ENCODE data around the gene PLA2G2C. TPM values are rescaled to one million over a fixed set of nuclear protein-coding genes. Genes with fewer than 3 reads are reported as not detected.

PLA2G2C gene
- total RNA-seq, 4 donors from 2014 or later = not detected

GRCh38 chr1:20215716-20216115 is 29.4 kb upstream of the PLA2G2C start:
- in situ Hi-C loops (cut with MboI; ENCODE audit: low sequenced_read_pairs in 4 of 4) (loop anchor here in 1 of 4 donors (5.0 kb wide), 1 partner anchor 277 kb away; no protein-coding TSS in a partner anchor), intact Hi-C loops (cut with DNase I; ENCODE audit: low total_unique reads) (loop anchor here (5.0 kb wide), 1 partner anchor 217 kb away; no protein-coding TSS in a partner anchor)
- Histone ChIP-seq H3K27me3 (no peaks in the 10 kb centered on the region), H3K36me3 (no peaks in the 10 kb centered on the region), H3K4me3 (no peak overlapping the region), H3K27ac (no peak overlapping the region), H3K9me3 (no peaks in the 10 kb centered on the region), H3K4me1 (peaks cover 0 to 8% of the 10 kb centered on the region in 2 donors)
- no peak for DNase-seq
- TF ChIP-seq CTCF (IDR thresholded peaks at IDR 0.05 in 4 of 5, conservative IDR thresholded peaks at IDR 0.05 in 1 of 5) = no peak
- no peak for ATAC-seq

- H3K4me1 ChIP-seq = peaks cover 0 to 8% of the 10 kb centered on the region in 2 donors
- H3K36me3 ChIP-seq = no peaks in the 10 kb centered on the region
- intact Hi-C loops (cut with DNase I; ENCODE audit: low total_unique reads) (loop anchor here (1.0 to 2.0 kb wide), 2 partner anchors 150 to 280 kb away; no protein-coding TSS in a partner anchor), in situ Hi-C loops (cut with MboI; ENCODE audit: low sequenced_read_pairs in 4 of 4) (loop anchor here in 3 of 4 donors (5.0 kb wide), 1 partner anchor 279 kb away; no protein-coding TSS in a partner anchor)
- DNase-seq (peak; percentile 22 to 23), ATAC-seq (peak; percentile 36 to 58)
- no peaks in the 10 kb centered on the region for H3K27me3 ChIP-seq
- TF ChIP-seq POLR2A (IDR thresholded peaks at IDR 0.05) (no peak), CTCF (IDR thresholded peaks at IDR 0.05 in 4 of 5, conservative IDR thresholded peaks at IDR 0.05 in 1 of 5) (peak; percentile 44 to 89 (median 62))
- H3K27ac ChIP-seq = no peak overlapping the region
- H3K9me3 ChIP-seq = no peaks in the 10 kb centered on the region
- H3K4me3 ChIP-seq = peak overlapping the region in 1 of 4 donors; percentile 39
Observed at GRCh38 chr1:20212685-20213331, 26.5 kb upstream of the PLA2G2C start.

DNA sequence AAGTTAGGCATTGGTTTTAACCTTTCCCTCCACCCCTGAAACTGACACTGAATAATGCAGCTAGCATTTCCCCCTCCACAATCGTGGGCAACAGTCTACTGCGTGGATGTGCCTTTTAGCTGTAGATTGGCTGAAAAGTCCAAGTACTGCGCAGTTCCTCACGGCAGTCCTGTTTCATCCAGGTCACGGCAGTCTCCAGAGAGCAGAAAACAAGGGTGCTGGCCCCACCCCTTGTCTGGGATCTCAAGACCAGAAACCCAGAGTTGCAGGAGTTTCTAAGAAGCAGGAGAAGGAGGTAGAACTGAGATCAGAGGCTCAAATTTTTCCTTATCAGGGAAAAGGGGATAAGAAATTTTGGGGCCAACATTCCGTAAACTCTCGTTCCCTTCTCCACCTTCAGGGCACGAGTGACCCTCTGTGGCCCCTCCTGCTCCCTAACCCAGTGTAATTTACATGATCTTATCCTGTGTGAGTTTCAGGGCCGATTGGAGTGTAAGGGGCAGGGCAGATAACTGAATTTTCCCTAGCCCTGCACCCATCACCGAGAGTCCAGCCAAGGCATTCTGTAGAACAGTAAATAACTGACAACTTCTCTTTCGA is 25.9 kb upstream of the PLA2G2C start:
- Histone ChIP-seq H3K4me1 (peaks cover 0 to 8% of the 10 kb centered on the region in 2 donors), H3K27me3 (no peaks in the 10 kb centered on the region), H3K4me3 (no peak overlapping the region), H3K27ac (no peak overlapping the region), H3K9me3 (no peaks in the 10 kb centered on the region), H3K36me3 (no peaks in the 10 kb centered on the region)
- in situ Hi-C loops (cut with MboI; ENCODE audit: low sequenced_read_pairs in 4 of 4) = loop anchor here in 3 of 4 donors (5.0 kb wide), 1 partner anchor 280 kb away; no protein-coding TSS in a partner anchor
- ATAC-seq (no peak), DNase-seq (no peak)
- no peak for TF ChIP-seq POLR2A (IDR thresholded peaks at IDR 0.05)
- no peak for TF ChIP-seq CTCF (IDR thresholded peaks at IDR 0.05 in 4 of 5, conservative IDR thresholded peaks at IDR 0.05 in 1 of 5)
- intact Hi-C loops (cut with DNase I; ENCODE audit: low total_unique reads) = loop anchor here (2.0 kb wide), 1 partner anchor 151 kb away; no protein-coding TSS in a partner anchor

- ATAC-seq = no peak
- DNase-seq = no peak
- no peak overlapping the region for H3K27ac ChIP-seq
- no peak overlapping the region for H3K4me3 ChIP-seq
- no peaks in the 10 kb centered on the region for H3K27me3 ChIP-seq
- H3K4me1 ChIP-seq = peaks cover 0 to 8% of the 10 kb centered on the region in 2 donors
- TF ChIP-seq CTCF (IDR thresholded peaks at IDR 0.05 in 4 of 5, conservative IDR thresholded peaks at IDR 0.05 in 1 of 5) (no peak), POLR2A (IDR thresholded peaks at IDR 0.05) (no peak)
- in situ Hi-C loops (cut with MboI; ENCODE audit: low sequenced_read_pairs in 4 of 4) = loop anchor here in 3 of 4 donors (5.0 kb wide), 1 partner anchor 281 kb away; no protein-coding TSS in a partner anchor
- H3K36me3 ChIP-seq = no peaks in the 10 kb centered on the region
- no peaks in the 10 kb centered on the region for H3K9me3 ChIP-seq
- intact Hi-C loops (cut with DNase I; ENCODE audit: low total_unique reads) = no loop called here
Observed at GRCh38 chr1:20211511-20211931, 25.2 kb upstream of the PLA2G2C start.

Data from gastrocnemius medialis (tissue), 4 donors.